Measurements from ENCODE around the gene AKAP10.

AKAP10 gene

GRCh38 chr17:19915245-19915978 lies 62.2 kb downstream of the AKAP10 start:
- no peak overlapping the region for H3K4me2 ChIP-seq (ENCODE audit: low read length)

DNA sequence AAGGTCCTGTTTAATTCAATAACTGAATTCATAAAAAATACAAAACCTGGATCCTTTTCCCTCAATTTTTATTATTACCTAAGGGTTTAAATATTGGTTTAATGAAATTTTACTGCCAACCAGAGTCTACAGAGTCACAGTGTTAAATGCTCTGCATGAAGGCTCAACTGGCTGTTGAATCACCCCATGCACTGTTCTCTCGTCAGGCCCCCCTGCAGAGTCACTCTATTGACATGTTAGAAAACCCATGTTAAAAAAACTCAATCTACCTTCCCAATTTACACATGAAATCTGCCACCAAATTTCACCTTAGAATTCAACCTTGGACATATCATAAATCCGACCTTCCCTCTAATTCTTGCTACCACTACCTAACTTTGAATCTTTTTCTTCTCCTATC lies 66.6 kb downstream of the AKAP10 start:
- no peaks in the 10 kb centered on the region for H3K4me1 ChIP-seq (ENCODE audit: low read length)
- H3K9ac ChIP-seq (ENCODE audit: low read length), result no peak overlapping the region
- no peaks in the 10 kb centered on the region for H4K20me1 ChIP-seq (ENCODE audit: insufficient read depth, low read length)
- H3K27me3 ChIP-seq (ENCODE audit: low read depth, low read length), result no peaks in the 10 kb centered on the region
- H3K9me3 ChIP-seq (ENCODE audit: insufficient read depth, low read length), result no peaks in the 10 kb centered on the region
- H3K36me3 ChIP-seq (replicated peaks; ENCODE audit: low read depth, low read length), result peaks cover 5% of the 10 kb centered on the region
- no peak overlapping the region for H3K4me2 ChIP-seq (ENCODE audit: low read length)
- no peak for TF ChIP-seq EZH2phosphoT487 (IDR thresholded peaks at IDR 0.05; ENCODE audit: low read depth)
- no peak overlapping the region for H3K27ac ChIP-seq (ENCODE audit: low read length)
- no peak overlapping the region for H3K4me3 ChIP-seq (ENCODE audit: low read length)
- no peaks in the 10 kb centered on the region for H3K79me2 ChIP-seq (ENCODE audit: low read length)
- H2AFZ ChIP-seq (ENCODE audit: low read depth, low read length), result no peak overlapping the region

More at GRCh38 chr17:19915245-19915978, 62.2 kb downstream of the AKAP10 start:
- H3K4me3 ChIP-seq (ENCODE audit: low read length), result no peak overlapping the region
- TF ChIP-seq EZH2phosphoT487 (IDR thresholded peaks at IDR 0.05; ENCODE audit: low read depth) (no peak), CTCF (IDR thresholded peaks at IDR 0.05; ENCODE audit: low read depth, low read length) (no peak)
- H4K20me1 ChIP-seq (ENCODE audit: insufficient read depth, low read length), result no peaks in the 10 kb centered on the region
- no peak overlapping the region for H3K9ac ChIP-seq (ENCODE audit: low read length)
- no peaks in the 10 kb centered on the region for H3K9me3 ChIP-seq (ENCODE audit: insufficient read depth, low read length)
- no peaks in the 10 kb centered on the region for H3K27me3 ChIP-seq (ENCODE audit: low read depth, low read length)
- no peaks in the 10 kb centered on the region for H3K4me1 ChIP-seq (ENCODE audit: low read length)
- no peak overlapping the region for H3K27ac ChIP-seq (ENCODE audit: low read length)
- H2AFZ ChIP-seq (ENCODE audit: low read depth, low read length), result no peak overlapping the region
- no peaks in the 10 kb centered on the region for H3K79me2 ChIP-seq (ENCODE audit: low read length)
- H3K36me3 ChIP-seq (replicated peaks; ENCODE audit: low read depth, low read length), result no peaks in the 10 kb centered on the region

DNA sequence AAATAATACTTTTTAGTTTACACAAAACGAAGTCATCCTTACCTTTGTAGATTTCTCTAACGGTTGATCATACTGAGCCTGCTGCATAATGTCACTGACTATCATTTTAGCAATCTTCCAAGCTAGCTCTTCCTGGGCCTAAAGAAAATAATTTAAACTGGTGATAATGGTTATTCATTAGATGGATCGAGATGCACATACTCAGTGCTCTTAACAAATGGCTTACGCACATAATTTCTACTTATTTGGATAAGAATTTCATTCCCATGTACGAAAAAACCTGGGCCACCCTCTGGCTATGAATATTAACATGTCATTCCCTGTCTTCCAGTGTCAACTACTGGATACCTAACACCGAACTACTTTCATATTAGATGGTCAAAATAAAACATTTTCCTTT lies 68.5 kb downstream of the AKAP10 start:
- H3K4me2 ChIP-seq (ENCODE audit: low read length), result no peak overlapping the region
- no peaks in the 10 kb centered on the region for H3K27me3 ChIP-seq (ENCODE audit: low read depth, low read length)
- no peak overlapping the region for H3K9ac ChIP-seq (ENCODE audit: low read length)
- no peak overlapping the region for H2AFZ ChIP-seq (ENCODE audit: low read depth, low read length)
- H3K4me1 ChIP-seq (ENCODE audit: low read length), result no peaks in the 10 kb centered on the region
- no peaks in the 10 kb centered on the region for H3K79me2 ChIP-seq (ENCODE audit: low read length)
- no peak overlapping the region for H3K4me3 ChIP-seq (ENCODE audit: low read length)
- TF ChIP-seq EZH2phosphoT487 (IDR thresholded peaks at IDR 0.05; ENCODE audit: low read depth) (no peak), CTCF (IDR thresholded peaks at IDR 0.05; ENCODE audit: low read depth, low read length) (no peak)
- no peak overlapping the region for H3K27ac ChIP-seq (ENCODE audit: low read length)
- H3K36me3 ChIP-seq (replicated peaks; ENCODE audit: low read depth, low read length), result peaks cover 5% of the 10 kb centered on the region
- no peaks in the 10 kb centered on the region for H4K20me1 ChIP-seq (ENCODE audit: insufficient read depth, low read length)
- no peaks in the 10 kb centered on the region for H3K9me3 ChIP-seq (ENCODE audit: insufficient read depth, low read length)

DNA sequence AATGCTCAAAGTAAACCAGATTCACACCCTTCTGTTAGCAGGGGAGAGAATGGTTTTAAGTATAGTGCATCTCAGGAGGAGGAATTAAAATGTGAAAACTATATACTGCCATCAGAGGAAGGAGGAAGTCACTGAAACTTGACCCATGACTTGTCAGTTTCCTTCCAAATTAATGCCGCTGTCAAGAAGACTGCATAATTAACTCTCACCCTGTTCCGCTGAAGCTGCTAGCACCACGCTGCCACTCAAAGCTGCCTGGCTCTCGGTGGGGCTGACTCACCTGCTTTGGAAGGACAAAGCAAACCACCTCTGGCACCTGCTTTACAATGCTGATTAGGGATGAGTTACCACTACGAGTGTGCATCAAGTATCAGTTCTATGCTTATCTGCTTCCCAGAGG lies 72.1 kb downstream of the AKAP10 start:
- H3K4me3 ChIP-seq (ENCODE audit: low read length), result no peak overlapping the region
- H3K36me3 ChIP-seq (replicated peaks; ENCODE audit: low read depth, low read length), result peaks cover 5% of the 10 kb centered on the region
- H3K4me1 ChIP-seq (ENCODE audit: low read length), result no peaks in the 10 kb centered on the region
- no peak overlapping the region for H3K4me2 ChIP-seq (ENCODE audit: low read length)
- no peaks in the 10 kb centered on the region for H4K20me1 ChIP-seq (ENCODE audit: insufficient read depth, low read length)
- no peak for TF ChIP-seq CTCF (IDR thresholded peaks at IDR 0.05; ENCODE audit: low read depth, low read length)
- no peak for TF ChIP-seq EZH2phosphoT487 (IDR thresholded peaks at IDR 0.05; ENCODE audit: low read depth)
- no peaks in the 10 kb centered on the region for H3K27me3 ChIP-seq (ENCODE audit: low read depth, low read length)
- H3K79me2 ChIP-seq (ENCODE audit: low read length), result no peaks in the 10 kb centered on the region
- no peak overlapping the region for H2AFZ ChIP-seq (ENCODE audit: low read depth, low read length)
- no peak overlapping the region for H3K27ac ChIP-seq (ENCODE audit: low read length)
- no peaks in the 10 kb centered on the region for H3K9me3 ChIP-seq (ENCODE audit: insufficient read depth, low read length)
- H3K9ac ChIP-seq (ENCODE audit: low read length), result no peak overlapping the region
